Activated T-helper 2 cell treated with anti-CD3 and anti-CD28 coated beads, Interferon-gamma antibody, Interleukin-2, Interleukin-4, amounts not matched to agents 10 μg/mL and 5 μg/mL and 100 μg/mL, durations not matched to agents 14 hours and 24 hours and 36 hours (primary cell): ENCODE results near the gene ZNF490. TPM values are rescaled to one million over a fixed set of nuclear protein-coding genes. Genes with fewer than 3 reads are reported as not detected.
"Not testable (repeated sequence)": the region's sequence is repeated elsewhere in the genome, so short reads cannot be mapped to it uniquely, and the experiment has no call there.

ENCODE experiments used
- DNase-seq: peaks from one replicate; pipeline ENCODE4 v3.0.0; 2021; ENCODE audit warnings: low spot score
- H3K27ac Mint-ChIP-seq: one replicate; pipeline ENCODE4 v1.8.0; 2021; ENCODE audit warnings: mixed read lengths
- H3K27me3 Mint-ChIP-seq: one replicate; pipeline ENCODE4 v1.8.0; 2021; ENCODE audit warnings: low read depth, mixed read lengths
- H3K36me3 Mint-ChIP-seq: one replicate; pipeline ENCODE4 v1.8.0; 2021; ENCODE audit warnings: low read depth, mixed read lengths
- H3K4me1 Mint-ChIP-seq: one replicate; pipeline ENCODE4 v1.8.0; 2021; ENCODE audit warnings: low read depth, mixed read lengths
- H3K4me3 Mint-ChIP-seq: one replicate; pipeline ENCODE4 v1.8.0; 2021; ENCODE audit warnings: low read depth, mild to moderate bottlenecking, moderate library complexity, mixed read lengths
- H3K9me3 Mint-ChIP-seq: one replicate; pipeline ENCODE4 v1.8.0; 2021; ENCODE audit warnings: mixed read lengths
- intact Hi-C: fragments of 100-400 bp; cut with micrococcal nuclease; formaldehyde crosslinking; loops from one replicate; pipeline ENCODE4 v1.15.1; 2023
- total RNA-seq: library from RNA; stranded (reverse); gene quantifications from 2 replicates; pipeline ENCODE4 v1.2.3, GENCODE V29; 2022

Gene ZNF490
- total RNA-seq, 1 donor from 2014 or later = 9.9 TPM

- Mint-ChIP-seq H3K4me1 (peaks cover 8% of the 10 kb centered on the region), H3K36me3 (peaks cover 20% of the 10 kb centered on the region), H3K9me3 (no peaks in the 10 kb centered on the region), H3K27ac (peak overlapping the region; percentile 78), H3K27me3 (no peaks in the 10 kb centered on the region), H3K4me3 (peak overlapping the region; percentile 63)
- peak; percentile 79 for DNase-seq
- intact Hi-C loops = loop anchor here (1.0 kb wide), 2 partner anchors 29 to 36 kb away; a partner anchor contains a TSS
These were observed 29.4 kb upstream of the ZNF490 start for GRCh38 chr19:12639901-12640613.

GRCh38 chr19:12638611-12639182 lies 28.1 kb upstream of the ZNF490 start:
- H3K4me3 Mint-ChIP-seq = no peak overlapping the region
- DNase-seq = no peak
- peaks cover 8% of the 10 kb centered on the region for H3K4me1 Mint-ChIP-seq
- intact Hi-C loops = no loop called here
- no peaks in the 10 kb centered on the region for H3K27me3 Mint-ChIP-seq
- H3K9me3 Mint-ChIP-seq = peaks cover 6% of the 10 kb centered on the region
- H3K27ac Mint-ChIP-seq = no peak overlapping the region
- H3K36me3 Mint-ChIP-seq = peaks cover 23% of the 10 kb centered on the region

- H3K27me3 Mint-ChIP-seq = no peaks in the 10 kb centered on the region
- no peak overlapping the region for H3K27ac Mint-ChIP-seq
- H3K4me3 Mint-ChIP-seq = no peak overlapping the region
- H3K36me3 Mint-ChIP-seq = peaks cover 35% of the 10 kb centered on the region
- DNase-seq = no peak
- intact Hi-C loops = no loop called here
- H3K4me1 Mint-ChIP-seq = peaks cover 8% of the 10 kb centered on the region
- peaks cover 13% of the 10 kb centered on the region for H3K9me3 Mint-ChIP-seq
These were observed 26.0 kb upstream of the ZNF490 start for GRCh38 chr19:12636631-12637030.

- intact Hi-C loops = no loop called here
- Mint-ChIP-seq H3K4me3 (no peak overlapping the region), H3K4me1 (no peaks in the 10 kb centered on the region), H3K9me3 (peaks cover 44% of the 10 kb centered on the region), H3K27ac (no peak overlapping the region), H3K36me3 (peaks cover 79% of the 10 kb centered on the region), H3K27me3 (no peaks in the 10 kb centered on the region)
- no peak for DNase-seq
These were observed 18.6 kb upstream of the ZNF490 start for GRCh38 chr19:12629215-12629614.

- H3K36me3 Mint-ChIP-seq = peaks cover 77% of the 10 kb centered on the region
- no peak for DNase-seq
- no peak overlapping the region for H3K27ac Mint-ChIP-seq
- no peak overlapping the region for H3K4me3 Mint-ChIP-seq
- peaks cover 35% of the 10 kb centered on the region for H3K9me3 Mint-ChIP-seq
- H3K27me3 Mint-ChIP-seq = no peaks in the 10 kb centered on the region
- H3K4me1 Mint-ChIP-seq = no peaks in the 10 kb centered on the region
- intact Hi-C loops = no loop called here
These were observed 17.7 kb upstream of the ZNF490 start for GRCh38 chr19:12628040-12629022.

- no peak for DNase-seq
- peaks cover 77% of the 10 kb centered on the region for H3K36me3 Mint-ChIP-seq
These were observed 16.3 kb upstream of the ZNF490 start for GRCh38 chr19:12626958-12627357.

GRCh38 chr19:12623361-12624031 lies 12.9 kb upstream of the ZNF490 start:
- Mint-ChIP-seq H3K9me3 (peaks cover 16% of the 10 kb centered on the region), H3K27ac (no peak overlapping the region), H3K36me3 (peaks cover 74% of the 10 kb centered on the region), H3K4me3 (no peak overlapping the region), H3K4me1 (no peaks in the 10 kb centered on the region), H3K27me3 (no peaks in the 10 kb centered on the region)
- intact Hi-C loops = no loop called here
- DNase-seq = no peak

More at GRCh38 chr19:12626958-12627357, 16.3 kb upstream of the ZNF490 start:
- H3K9me3 Mint-ChIP-seq = peaks cover 32% of the 10 kb centered on the region
- no peaks in the 10 kb centered on the region for H3K4me1 Mint-ChIP-seq
- intact Hi-C loops = no loop called here
- no peaks in the 10 kb centered on the region for H3K27me3 Mint-ChIP-seq
- no peak overlapping the region for H3K4me3 Mint-ChIP-seq
- H3K27ac Mint-ChIP-seq = no peak overlapping the region

GRCh38 chr19:12621253-12622024 lies 10.8 kb upstream of the ZNF490 start:
- DNase-seq, H3K4me3 Mint-ChIP-seq, H3K27me3 Mint-ChIP-seq, intact Hi-C loops, H3K9me3 Mint-ChIP-seq, H3K27ac Mint-ChIP-seq, H3K4me1 Mint-ChIP-seq: not testable (repeated sequence)
- peaks cover 68% of the 10 kb centered on the region for H3K36me3 Mint-ChIP-seq

- Mint-ChIP-seq H3K27ac (no peak overlapping the region), H3K9me3 (no peaks in the 10 kb centered on the region), H3K27me3 (no peaks in the 10 kb centered on the region), H3K4me1 (peaks cover 19% of the 10 kb centered on the region), H3K4me3 (no peak overlapping the region), H3K36me3 (peaks cover 70% of the 10 kb centered on the region)
- intact Hi-C loops = no loop called here
- DNase-seq = no peak
These were observed 7.0 kb upstream of the ZNF490 start for GRCh38 chr19:12617646-12618045.

GRCh38 chr19:12611361-12611699 lies 717 bp upstream of the ZNF490 start:
- peak overlapping the region; percentile 99 for H3K4me3 Mint-ChIP-seq
- no peaks in the 10 kb centered on the region for H3K27me3 Mint-ChIP-seq
- intact Hi-C loops = loop anchor here (1.0 to 5.0 kb wide), 4 partner anchors 55 to 111 kb away; partner anchors contain the start of genes DHPS, MAN2B1, TNPO2 and WDR83
- no peaks in the 10 kb centered on the region for H3K9me3 Mint-ChIP-seq
- peaks cover 23% of the 10 kb centered on the region for H3K4me1 Mint-ChIP-seq
- H3K27ac Mint-ChIP-seq = peak overlapping the region; percentile 97
- DNase-seq = no peak
- peaks cover 47% of the 10 kb centered on the region for H3K36me3 Mint-ChIP-seq

GRCh38 chr19:12607631-12608030 lies 3.0 kb downstream of the ZNF490 start:
- H3K9me3 Mint-ChIP-seq = no peaks in the 10 kb centered on the region
- no peak for DNase-seq
- H3K4me3 Mint-ChIP-seq = no peak overlapping the region
- no peak overlapping the region for H3K27ac Mint-ChIP-seq
- H3K27me3 Mint-ChIP-seq = no peaks in the 10 kb centered on the region
- peaks cover 24% of the 10 kb centered on the region for H3K36me3 Mint-ChIP-seq
- peaks cover 12% of the 10 kb centered on the region for H3K4me1 Mint-ChIP-seq
- intact Hi-C loops = no loop called here

- intact Hi-C loops = no loop called here
- peaks cover 12% of the 10 kb centered on the region for H3K4me1 Mint-ChIP-seq
- H3K27me3 Mint-ChIP-seq = no peaks in the 10 kb centered on the region
- no peak overlapping the region for H3K27ac Mint-ChIP-seq
- DNase-seq = no peak
- H3K36me3 Mint-ChIP-seq = peaks cover 32% of the 10 kb centered on the region
- no peak overlapping the region for H3K4me3 Mint-ChIP-seq
- no peaks in the 10 kb centered on the region for H3K9me3 Mint-ChIP-seq
These were observed 3.8 kb downstream of the ZNF490 start for GRCh38 chr19:12606796-12607195.
